SK-N-SH treated with all-trans-retinoic acid at 6 μM for 48 hours (cell line): ENCODE measurements around the gene CAD.

ENCODE experiments used
- CREB5 ChIP-seq: fragments of 250-450 bp; sonication (Bioruptor Pico); IDR thresholded peaks from 2 replicates; pipeline ENCODE4 v1.5.1; 2020; ENCODE audit warnings: low read depth, mild to moderate bottlenecking, moderate library complexity
- OSR1 ChIP-seq: fragments of 250-450 bp; sonication (Bioruptor Pico); IDR thresholded peaks from 2 replicates; pipeline ENCODE4 v1.8.0; 2022; ENCODE audit warnings: moderate library complexity, mild to moderate bottlenecking, inconsistent platforms
- PPARA ChIP-seq: fragments of 250-450 bp; sonication (Bioruptor Pico); IDR thresholded peaks from 2 replicates; pipeline ENCODE4 v1.5.0; 2020; ENCODE audit warnings: mild to moderate bottlenecking, borderline replicate concordance
- RARB ChIP-seq: fragments of 250-450 bp; sonication (Bioruptor Pico); IDR thresholded peaks from 2 replicates; pipeline ENCODE4 v1.8.0; 2021; ENCODE audit warnings: mild to moderate bottlenecking, moderate library complexity
- TCF4 ChIP-seq: fragments of 250-450 bp; sonication (Bioruptor Pico); IDR thresholded peaks from 2 replicates; pipeline ENCODE4 v1.8.0; 2021; ENCODE audit warnings: mild to moderate bottlenecking, moderate library complexity, borderline replicate concordance
- TOX ChIP-seq: fragments of 250-450 bp; sonication (Bioruptor Pico); IDR thresholded peaks from 2 replicates; pipeline ENCODE4 v1.8.0; 2021; ENCODE audit warnings: mild to moderate bottlenecking, moderate library complexity, borderline replicate concordance
- ZFP30 ChIP-seq: fragments of 450-650 bp; formaldehyde crosslinking; IDR thresholded peaks from 2 replicates; pipeline ENCODE4 v1.5.0; 2022; ENCODE audit warnings: mild to moderate bottlenecking, moderate library complexity
- TF ChIP-seq, protein P1 (sequence below): fragments of 250-450 bp; sonication (Bioruptor Pico); IDR thresholded peaks from 2 replicates; pipeline ENCODE4 v1.5.1; 2021; ENCODE audit warnings: mild to moderate bottlenecking, moderate library complexity
- TF ChIP-seq, protein P2 (sequence below): fragments of 250-450 bp; sonication (Bioruptor Pico); IDR thresholded peaks from 2 replicates; pipeline ENCODE4 v1.8.0; 2020; ENCODE audit warnings: mild to moderate bottlenecking, moderate library complexity, borderline replicate concordance

- TF ChIP-seq CREB5 (CRISPR knock-in tag) (no peak), ZFP30 (CRISPR knock-in tag) (no peak), PPARA (CRISPR knock-in tag) (no peak), TCF4 (CRISPR knock-in tag) (no peak), RARB (CRISPR knock-in tag) (no peak), OSR1 (CRISPR knock-in tag) (no peak), TOX (CRISPR knock-in tag) (no peak)
- TF ChIP-seq, protein P1, sequence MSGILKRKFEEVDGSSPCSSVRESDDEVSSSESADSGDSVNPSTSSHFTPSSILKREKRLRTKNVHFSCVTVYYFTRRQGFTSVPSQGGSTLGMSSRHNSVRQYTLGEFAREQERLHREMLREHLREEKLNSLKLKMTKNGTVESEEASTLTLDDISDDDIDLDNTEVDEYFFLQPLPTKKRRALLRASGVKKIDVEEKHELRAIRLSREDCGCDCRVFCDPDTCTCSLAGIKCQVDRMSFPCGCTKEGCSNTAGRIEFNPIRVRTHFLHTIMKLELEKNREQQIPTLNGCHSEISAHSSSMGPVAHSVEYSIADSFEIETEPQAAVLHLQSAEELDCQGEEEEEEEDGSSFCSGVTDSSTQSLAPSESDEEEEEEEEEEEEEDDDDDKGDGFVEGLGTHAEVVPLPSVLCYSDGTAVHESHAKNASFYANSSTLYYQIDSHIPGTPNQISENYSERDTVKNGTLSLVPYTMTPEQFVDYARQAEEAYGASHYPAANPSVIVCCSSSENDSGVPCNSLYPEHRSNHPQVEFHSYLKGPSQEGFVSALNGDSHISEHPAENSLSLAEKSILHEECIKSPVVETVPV (CRISPR knock-in tag): no peak
- TF ChIP-seq, protein P2, sequence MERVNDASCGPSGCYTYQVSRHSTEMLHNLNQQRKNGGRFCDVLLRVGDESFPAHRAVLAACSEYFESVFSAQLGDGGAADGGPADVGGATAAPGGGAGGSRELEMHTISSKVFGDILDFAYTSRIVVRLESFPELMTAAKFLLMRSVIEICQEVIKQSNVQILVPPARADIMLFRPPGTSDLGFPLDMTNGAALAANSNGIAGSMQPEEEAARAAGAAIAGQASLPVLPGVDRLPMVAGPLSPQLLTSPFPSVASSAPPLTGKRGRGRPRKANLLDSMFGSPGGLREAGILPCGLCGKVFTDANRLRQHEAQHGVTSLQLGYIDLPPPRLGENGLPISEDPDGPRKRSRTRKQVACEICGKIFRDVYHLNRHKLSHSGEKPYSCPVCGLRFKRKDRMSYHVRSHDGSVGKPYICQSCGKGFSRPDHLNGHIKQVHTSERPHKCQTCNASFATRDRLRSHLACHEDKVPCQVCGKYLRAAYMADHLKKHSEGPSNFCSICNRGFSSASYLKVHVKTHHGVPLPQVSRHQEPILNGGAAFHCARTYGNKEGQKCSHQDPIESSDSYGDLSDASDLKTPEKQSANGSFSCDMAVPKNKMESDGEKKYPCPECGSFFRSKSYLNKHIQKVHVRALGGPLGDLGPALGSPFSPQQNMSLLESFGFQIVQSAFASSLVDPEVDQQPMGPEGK (CRISPR knock-in tag): no peak
Observed at GRCh38 chr2:27236626-27237025, 19.5 kb downstream of the CAD start.
